GM12878 (cell line): ENCODE data around the gene PDSS1. TPM values are rescaled to one million over a fixed set of nuclear protein-coding genes. Genes with fewer than 3 reads are reported as not detected.

Experiments
- ATAC-seq: fragments of 200-7000 bp; cut with Tn5 transposase; 3 replicates; pipeline ENCODE4 v1.9.1; 2020; ENCODE audit warnings: mild to moderate bottlenecking, moderate library complexity
- BruUV-seq: library from RNA; stranded (reverse); fragments of 400-500 nt; replicated peaks from 2 replicates; lab custom pipeline; 2021; lab: Mats Ljungman, UMichigan
- CTCF ChIA-PET: fragments of 300-600 bp; sonication (Branson Sonifier 250); formaldehyde crosslinking; extraction: SDS; loops from one replicate; lab custom pipeline; 2021; ENCODE audit warnings: inconsistent platforms; lab: Yijun Ruan, JAX
- POLR2A ChIA-PET: fragments of 350-600 bp; formaldehyde crosslinking; extraction: SDS; loops from one replicate; lab custom pipeline; 2021; ENCODE audit warnings: inconsistent platforms; lab: Charles Lee
- RAD21 ChIA-PET: fragments of 300-600 bp; sonication (Branson Sonifier 250); formaldehyde crosslinking; loops from one replicate; lab custom pipeline; 2023; ENCODE audit warnings: antibody characterized with exemption; ENCODE audit not compliant: unreplicated experiment; lab: Charles Lee
- SMC1A ChIA-PET: fragments of 300-600 bp; sonication (Branson Sonifier 250); formaldehyde crosslinking; loops from one replicate; lab custom pipeline; 2023; ENCODE audit not compliant: unreplicated experiment, uncharacterized antibody; lab: Charles Lee
- DNase-seq: peaks from one replicate; pipeline ENCODE4 v3.0.0-alpha.2; 2011; ENCODE audit warnings: low read depth, low spot score
- FAIRE-seq: peaks from 3 replicates; lab custom pipeline; 2011; peaks lifted over from hg19 to GRCh38; lab: Jason Lieb, UNC
- H2AFZ ChIP-seq: 2 replicates; pipeline ENCODE4 v1.6.0; 2011; ENCODE audit warnings: low read depth, low read length, control low read depth; ENCODE audit not compliant: control insufficient read depth
- H3K27ac ChIP-seq: 2 replicates; pipeline ENCODE4 v1.5.1; 2011; ENCODE audit warnings: control low read depth; ENCODE audit not compliant: control insufficient read depth, insufficient read depth
- H3K27me3 ChIP-seq, 2 experiments: replicated peaks in 1 of 2; 2 replicates each; pipeline versions ENCODE4 v1.6.0 to v1.6.1; 2011; ENCODE audit warnings: low read length in 1 of 2; ENCODE audit not compliant: control insufficient read depth in 2 of 2, insufficient read depth in 2 of 2
- H3K36me3 ChIP-seq, 2 experiments: 2 replicates each; pipeline ENCODE4 v1.5.1; 2011; ENCODE audit warnings: low read length in 1 of 2; ENCODE audit not compliant: control insufficient read depth in 2 of 2, insufficient read depth in 2 of 2
- H3K4me1 ChIP-seq: 2 replicates; pipeline ENCODE4 v1.6.1; 2011; ENCODE audit warnings: mild to moderate bottlenecking, low read length, moderate library complexity, mixed read lengths; ENCODE audit not compliant: control insufficient read depth, insufficient read depth
- H3K4me2 ChIP-seq: 2 replicates; pipeline ENCODE4 v1.6.0; 2011; ENCODE audit warnings: control low read depth; ENCODE audit not compliant: control insufficient read depth, insufficient read depth
- H3K4me3 ChIP-seq: fragments of 200-600 bp; sonication (generic); 2 replicates; pipeline ENCODE4 v1.5.1; 2016
- H3K79me2 ChIP-seq: 2 replicates; pipeline ENCODE4 v1.6.0; 2011; ENCODE audit warnings: low read length; ENCODE audit not compliant: control insufficient read depth, insufficient read depth
- H3K9ac ChIP-seq: 2 replicates; pipeline ENCODE4 v1.8.0; 2011; ENCODE audit warnings: low read length, control low read depth, mixed read lengths; ENCODE audit not compliant: control insufficient read depth, insufficient read depth
- H3K9me3 ChIP-seq: replicated peaks from 3 replicates; pipeline ENCODE4 v1.5.1; 2011; ENCODE audit warnings: mild to moderate bottlenecking, low read length; ENCODE audit not compliant: control insufficient read depth, insufficient read depth
- H4K20me1 ChIP-seq: 2 replicates; pipeline ENCODE4 v1.6.0; 2011; ENCODE audit not compliant: control insufficient read depth, insufficient read depth
- CEBPZ ChIP-seq: fragments of 150-350 bp; IDR thresholded peaks from 2 replicates; pipeline ENCODE4 v1.6.1; 2016; ENCODE audit warnings: low read depth, low read length
- E2F4 ChIP-seq: IDR thresholded peaks from 2 replicates; pipeline ENCODE4 v1.6.1; 2012; ENCODE audit warnings: low read depth, low read length, improper control_type of control experiment
- FOXM1 ChIP-seq: IDR thresholded peaks from 2 replicates; pipeline ENCODE4 v1.6.1; 2012; ENCODE audit warnings: low read depth, mild to moderate bottlenecking, inconsistent platforms, low read length, moderate library complexity
- KAT2A ChIP-seq: conservative IDR thresholded peaks from 2 replicates; pipeline ENCODE4 v1.6.1; 2011; ENCODE audit warnings: low read depth, low read length; ENCODE audit not compliant: control insufficient read depth
- KLF5 ChIP-seq: fragments of 450-650 bp; IDR thresholded peaks from 2 replicates; pipeline ENCODE4 v1.6.1; 2014; ENCODE audit warnings: mild to moderate bottlenecking; ENCODE audit not compliant: partially characterized antibody
- MXI1 ChIP-seq: fragments of 150-350 bp; IDR thresholded peaks from 2 replicates; pipeline ENCODE4 v1.6.1; 2011; ENCODE audit warnings: low read depth, mild to moderate bottlenecking, inconsistent platforms, low read length, improper control_type of control experiment
- PML ChIP-seq: IDR thresholded peaks from 2 replicates; pipeline ENCODE4 v1.6.1; 2012; ENCODE audit warnings: low read length, inconsistent platforms
- RAD51 ChIP-seq: fragments of 450-650 bp; IDR thresholded peaks from 2 replicates; pipeline ENCODE4 v1.6.1; 2016; ENCODE audit warnings: moderate library complexity, mild to moderate bottlenecking, inconsistent platforms
- SMAD1 ChIP-seq: fragments of 450-650 bp; IDR thresholded peaks from 2 replicates; pipeline ENCODE4 v1.6.1; 2018; ENCODE audit warnings: mild to moderate bottlenecking, low read depth; ENCODE audit not compliant: partially characterized antibody
- SUPT20H ChIP-seq: IDR thresholded peaks from 2 replicates; pipeline ENCODE4 v1.6.1; 2011; ENCODE audit warnings: low read depth, mild to moderate bottlenecking, low read length, moderate library complexity, borderline replicate concordance; ENCODE audit not compliant: control insufficient read depth
- TARDBP ChIP-seq: IDR thresholded peaks from 2 replicates; pipeline ENCODE4 v1.6.1; 2016; ENCODE audit warnings: borderline replicate concordance
- TCF12 ChIP-seq: IDR thresholded peaks from 2 replicates; pipeline ENCODE4 v1.6.1; 2011; ENCODE audit warnings: low read depth, mild to moderate bottlenecking, low read length
- YBX1 ChIP-seq: fragments of 450-650 bp; IDR thresholded peaks from 2 replicates; pipeline ENCODE4 v1.6.1; 2016; ENCODE audit warnings: antibody characterized with exemption
- WGBS: methylation state at CpG from one replicate; pipeline ENCODE4 v1.1.6; 2016; ENCODE audit warnings: low lambda C conversion rate; ENCODE audit not compliant: insufficient replicate concordance, insufficient coverage; ENCODE audit errors: missing lambda C conversion rate; 5-methylcytosine and 5-hydroxymethylcytosine counted together
- in situ Hi-C: fragments of 300-500 bp; cut with MboI; formaldehyde crosslinking; loops from 9 replicates; pipeline ENCODE4 v1.14.3; 2018; ENCODE audit warnings: mixed read lengths
- intact Hi-C: fragments of 100-400 bp; cut with micrococcal nuclease; formaldehyde crosslinking; loops from one replicate; pipeline ENCODE4 v1.14.2; 2022; ENCODE audit not compliant: unreplicated experiment
- polyA plus RNA-seq, 11 experiments: library from polyadenylated mRNA; depleted of rRNA in 4 of 11; unstranded in 6 of 11; stranded (reverse) in 5 of 11; fragments of >200 nt; fragmentation: Nextera tagmentation in 4 of 11; fragmentation: Illumina TruSeq in 1 of 11; extraction: Ambion mirVana in 4 of 11; extraction: Trizol in 1 of 11; gene quantifications; 1 replicate in 1 of 11; 2 replicates in 10 of 11; pipeline versions ENCODE4 v1.2.1 to v1.2.3, GENCODE V29; 2011 to 2016; ENCODE audit warnings: inconsistent platforms in 2 of 11, missing spikeins in 2 of 11, low read depth in 1 of 11
- total RNA-seq, 4 experiments: library from RNA; depleted of rRNA in 3 of 4; stranded (reverse); fragments of >200 nt in 3 of 4; fragmentation: Illumina TruSeq in 1 of 4; extraction: Trizol in 1 of 4; gene quantifications; 2 replicates each; pipeline versions ENCODE4 v1.2.1 to v1.2.3, GENCODE V29; 2013 to 2021
- TF ChIP-seq, protein P1 (sequence below): fragments of 450-650 bp; IDR thresholded peaks from 2 replicates; pipeline ENCODE4 v1.6.1; 2017; ENCODE audit warnings: mild to moderate bottlenecking, low read depth, inconsistent platforms; ENCODE audit not compliant: poor library complexity, severe bottlenecking
- TF ChIP-seq, protein P2 (sequence below): IDR thresholded peaks from 2 replicates; pipeline ENCODE4 v1.6.1; 2012; ENCODE audit warnings: mild to moderate bottlenecking, low read depth, low read length

Gene PDSS1
- total and polyA plus RNA-seq, 10 of the 15 experiments (the other 5 are each of a cell fraction or from before 2014, with no cell fraction given), result 12.2 to 48.2 (median 35.9) TPM

GRCh38 chr10:26711324-26711723 lies 13.8 kb downstream of the PDSS1 start:
- POLR2A ChIA-PET, result no interaction called here
- Histone ChIP-seq H3K4me1 (no peaks in the 10 kb centered on the region), H4K20me1 (no peaks in the 10 kb centered on the region), H3K36me3 (peaks cover 19 to 26% of the 10 kb centered on the region in 2 experiments), H3K9me3 (no peaks in the 10 kb centered on the region), H3K4me3 (no peak overlapping the region), H2AFZ (no peak overlapping the region), H3K27ac (no peak overlapping the region), H3K4me2 (no peak overlapping the region), H3K9ac (no peak overlapping the region), H3K27me3 (no peaks in the 10 kb centered on the region), H3K79me2 (no peaks in the 10 kb centered on the region)
- SMC1A ChIA-PET, result no interaction called here
- FAIRE-seq, result no peak
- CTCF ChIA-PET, result interaction anchor here (1.2 kb wide), 1 partner anchor 15 kb away, joined by 4 read pairs; no protein-coding TSS in a partner anchor
- RAD21 ChIA-PET, result no interaction called here
- WGBS, result 99% methylated on average over 5 of the region's 5 CpGs
- no peak for ATAC-seq
- in situ Hi-C loops (no loop called here), intact Hi-C loops (no loop called here)
- BruUV-seq, result no TSS peak
- DNase-seq, result no peak
- TF ChIP-seq PML (no peak), KAT2A (no peak), CEBPZ (no peak), SUPT20H (no peak), SMAD1 (no peak), E2F4 (no peak), RAD51 (no peak), YBX1 (no peak), FOXM1 (no peak), TCF12 (no peak), MXI1 (no peak), TARDBP (no peak), KLF5 (no peak)
- TF ChIP-seq, protein P1, sequence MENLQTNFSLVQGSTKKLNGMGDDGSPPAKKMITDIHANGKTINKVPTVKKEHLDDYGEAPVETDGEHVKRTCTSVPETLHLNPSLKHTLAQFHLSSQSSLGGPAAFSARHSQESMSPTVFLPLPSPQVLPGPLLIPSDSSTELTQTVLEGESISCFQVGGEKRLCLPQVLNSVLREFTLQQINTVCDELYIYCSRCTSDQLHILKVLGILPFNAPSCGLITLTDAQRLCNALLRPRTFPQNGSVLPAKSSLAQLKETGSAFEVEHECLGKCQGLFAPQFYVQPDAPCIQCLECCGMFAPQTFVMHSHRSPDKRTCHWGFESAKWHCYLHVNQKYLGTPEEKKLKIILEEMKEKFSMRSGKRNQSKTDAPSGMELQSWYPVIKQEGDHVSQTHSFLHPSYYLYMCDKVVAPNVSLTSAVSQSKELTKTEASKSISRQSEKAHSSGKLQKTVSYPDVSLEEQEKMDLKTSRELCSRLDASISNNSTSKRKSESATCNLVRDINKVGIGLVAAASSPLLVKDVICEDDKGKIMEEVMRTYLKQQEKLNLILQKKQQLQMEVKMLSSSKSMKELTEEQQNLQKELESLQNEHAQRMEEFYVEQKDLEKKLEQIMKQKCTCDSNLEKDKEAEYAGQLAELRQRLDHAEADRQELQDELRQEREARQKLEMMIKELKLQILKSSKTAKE, result no peak
- TF ChIP-seq, protein P2, sequence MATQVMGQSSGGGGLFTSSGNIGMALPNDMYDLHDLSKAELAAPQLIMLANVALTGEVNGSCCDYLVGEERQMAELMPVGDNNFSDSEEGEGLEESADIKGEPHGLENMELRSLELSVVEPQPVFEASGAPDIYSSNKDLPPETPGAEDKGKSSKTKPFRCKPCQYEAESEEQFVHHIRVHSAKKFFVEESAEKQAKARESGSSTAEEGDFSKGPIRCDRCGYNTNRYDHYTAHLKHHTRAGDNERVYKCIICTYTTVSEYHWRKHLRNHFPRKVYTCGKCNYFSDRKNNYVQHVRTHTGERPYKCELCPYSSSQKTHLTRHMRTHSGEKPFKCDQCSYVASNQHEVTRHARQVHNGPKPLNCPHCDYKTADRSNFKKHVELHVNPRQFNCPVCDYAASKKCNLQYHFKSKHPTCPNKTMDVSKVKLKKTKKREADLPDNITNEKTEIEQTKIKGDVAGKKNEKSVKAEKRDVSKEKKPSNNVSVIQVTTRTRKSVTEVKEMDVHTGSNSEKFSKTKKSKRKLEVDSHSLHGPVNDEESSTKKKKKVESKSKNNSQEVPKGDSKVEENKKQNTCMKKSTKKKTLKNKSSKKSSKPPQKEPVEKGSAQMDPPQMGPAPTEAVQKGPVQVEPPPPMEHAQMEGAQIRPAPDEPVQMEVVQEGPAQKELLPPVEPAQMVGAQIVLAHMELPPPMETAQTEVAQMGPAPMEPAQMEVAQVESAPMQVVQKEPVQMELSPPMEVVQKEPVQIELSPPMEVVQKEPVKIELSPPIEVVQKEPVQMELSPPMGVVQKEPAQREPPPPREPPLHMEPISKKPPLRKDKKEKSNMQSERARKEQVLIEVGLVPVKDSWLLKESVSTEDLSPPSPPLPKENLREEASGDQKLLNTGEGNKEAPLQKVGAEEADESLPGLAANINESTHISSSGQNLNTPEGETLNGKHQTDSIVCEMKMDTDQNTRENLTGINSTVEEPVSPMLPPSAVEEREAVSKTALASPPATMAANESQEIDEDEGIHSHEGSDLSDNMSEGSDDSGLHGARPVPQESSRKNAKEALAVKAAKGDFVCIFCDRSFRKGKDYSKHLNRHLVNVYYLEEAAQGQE, result no peak
